Tibial nerve (tissue), 4 donors: ENCODE results near the gene ATP8A2.

Experiments used
- CTCF ChIP-seq, 5 experiments: fragments of 200-600 bp in 3 of 5; fragments of 450-650 bp in 2 of 5; sonication (generic) in 3 of 5; IDR thresholded peaks; one replicate each; pipeline ENCODE4 v1.5.1; 2016 to 2019; ENCODE audit warnings: antibody characterized with exemption in 5 of 5, mild to moderate bottlenecking in 3 of 5, moderate library complexity in 2 of 5
- EP300 ChIP-seq, 2 donors: sonication (generic); formaldehyde crosslinking; IDR thresholded peaks; one replicate each; pipeline ENCODE4 v1.6.1; 2017; ENCODE audit warnings: antibody characterized with exemption in 2 of 2, mild to moderate bottlenecking in 1 of 2
- POLR2A ChIP-seq, 2 donors: fragments of 450-650 bp; IDR thresholded peaks; one replicate each; pipeline ENCODE4 v1.6.1; 2017; ENCODE audit warnings: antibody characterized with exemption in 2 of 2, mild to moderate bottlenecking in 2 of 2, moderate library complexity in 2 of 2

- TF ChIP-seq POLR2A (IDR thresholded peaks at IDR 0.05) (no peak), CTCF (IDR thresholded peaks at IDR 0.05) (no peak), EP300 (IDR thresholded peaks at IDR 0.05) (no peak)
Observed at GRCh38 chr13:26012995-26013394, 641.2 kb downstream of the ATP8A2 start.
